Measurements from ENCODE around the gene MTCL1.
A peak's percentile ranks its signal among the peaks of the same experiment; 100 is the strongest.

Gene MTCL1

DNA sequence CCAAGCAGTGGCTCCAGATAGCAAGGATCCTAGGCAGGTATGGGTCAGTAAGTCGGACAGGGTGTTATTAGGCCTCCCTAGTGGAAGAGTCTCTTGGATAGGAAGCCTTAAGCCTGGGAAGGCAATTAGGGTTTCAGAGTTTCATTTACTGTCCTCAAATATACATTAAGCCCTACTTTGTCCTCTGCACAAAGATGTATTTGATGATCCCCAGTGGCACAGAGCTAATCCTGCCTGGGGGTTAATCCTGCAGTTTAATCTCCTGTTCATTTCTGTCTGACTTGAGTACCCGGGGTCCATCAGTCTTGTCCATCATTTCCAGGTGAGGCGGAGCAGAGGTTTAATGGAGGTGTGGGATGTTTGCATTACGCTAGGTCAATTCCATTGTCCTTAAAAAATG lies 62.0 kb downstream of the MTCL1 start:
- TF ChIP-seq, protein P1, sequence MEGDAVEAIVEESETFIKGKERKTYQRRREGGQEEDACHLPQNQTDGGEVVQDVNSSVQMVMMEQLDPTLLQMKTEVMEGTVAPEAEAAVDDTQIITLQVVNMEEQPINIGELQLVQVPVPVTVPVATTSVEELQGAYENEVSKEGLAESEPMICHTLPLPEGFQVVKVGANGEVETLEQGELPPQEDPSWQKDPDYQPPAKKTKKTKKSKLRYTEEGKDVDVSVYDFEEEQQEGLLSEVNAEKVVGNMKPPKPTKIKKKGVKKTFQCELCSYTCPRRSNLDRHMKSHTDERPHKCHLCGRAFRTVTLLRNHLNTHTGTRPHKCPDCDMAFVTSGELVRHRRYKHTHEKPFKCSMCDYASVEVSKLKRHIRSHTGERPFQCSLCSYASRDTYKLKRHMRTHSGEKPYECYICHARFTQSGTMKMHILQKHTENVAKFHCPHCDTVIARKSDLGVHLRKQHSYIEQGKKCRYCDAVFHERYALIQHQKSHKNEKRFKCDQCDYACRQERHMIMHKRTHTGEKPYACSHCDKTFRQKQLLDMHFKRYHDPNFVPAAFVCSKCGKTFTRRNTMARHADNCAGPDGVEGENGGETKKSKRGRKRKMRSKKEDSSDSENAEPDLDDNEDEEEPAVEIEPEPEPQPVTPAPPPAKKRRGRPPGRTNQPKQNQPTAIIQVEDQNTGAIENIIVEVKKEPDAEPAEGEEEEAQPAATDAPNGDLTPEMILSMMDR (IDR thresholded peaks at IDR 0.05; ENCODE audit: insufficient read depth, missing control alignments): no peak
- peak; percentile 77 for DNase-seq (ENCODE audit: insufficient read length, low spot score)
- FAIRE-seq: peak; percentile 97

GRCh38 chr18:8769509-8770095 lies 64.2 kb downstream of the MTCL1 start:
- TF ChIP-seq, protein P1 (IDR thresholded peaks at IDR 0.05; ENCODE audit: insufficient read depth, missing control alignments): no peak
- DNase-seq (ENCODE audit: insufficient read length, low spot score) (no peak), FAIRE-seq (no peak)

GRCh38 chr18:8770657-8771056 lies 65.3 kb downstream of the MTCL1 start:
- no peak for FAIRE-seq
- TF ChIP-seq, protein P1 (IDR thresholded peaks at IDR 0.05; ENCODE audit: insufficient read depth, missing control alignments): no peak

DNA sequence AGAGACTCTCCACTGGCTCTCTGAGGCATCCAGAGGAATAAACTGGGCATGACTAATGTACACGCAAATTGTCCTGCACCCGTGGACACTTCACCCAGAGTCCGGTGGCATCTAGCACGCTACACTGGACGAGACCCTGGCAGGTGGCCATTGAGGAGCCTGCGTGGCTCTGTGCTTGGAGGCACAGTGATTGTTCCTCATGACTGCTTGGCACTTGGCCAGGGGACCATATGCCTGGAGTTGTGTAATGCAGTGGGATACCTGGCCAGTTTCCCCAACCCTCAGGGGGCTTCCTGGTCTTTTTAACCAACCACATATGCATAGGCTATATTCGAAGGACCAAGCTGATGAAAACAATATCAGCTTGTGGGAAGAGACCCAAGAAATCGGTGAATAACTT lies 66.6 kb downstream of the MTCL1 start:
- TF ChIP-seq, protein P1 (IDR thresholded peaks at IDR 0.05; ENCODE audit: insufficient read depth, missing control alignments): no peak
- DNase-seq (ENCODE audit: insufficient read length, low spot score): no peak
- FAIRE-seq: no peak

More at GRCh38 chr18:8770657-8771056, 65.3 kb downstream of the MTCL1 start:
- DNase-seq (ENCODE audit: insufficient read length, low spot score): no peak

GRCh38 chr18:8773980-8774379 lies 68.6 kb downstream of the MTCL1 start:
- FAIRE-seq (no peak), DNase-seq (ENCODE audit: insufficient read length, low spot score) (no peak)
- TF ChIP-seq, protein P1 (IDR thresholded peaks at IDR 0.05; ENCODE audit: insufficient read depth, missing control alignments): no peak

- FAIRE-seq: peak; percentile 88
- peak; percentile 83 for DNase-seq (ENCODE audit: insufficient read length, low spot score)
- TF ChIP-seq, protein P1 (IDR thresholded peaks at IDR 0.05; ENCODE audit: insufficient read depth, missing control alignments): no peak
Observed at GRCh38 chr18:8776013-8776943, 70.9 kb downstream of the MTCL1 start.

DNA sequence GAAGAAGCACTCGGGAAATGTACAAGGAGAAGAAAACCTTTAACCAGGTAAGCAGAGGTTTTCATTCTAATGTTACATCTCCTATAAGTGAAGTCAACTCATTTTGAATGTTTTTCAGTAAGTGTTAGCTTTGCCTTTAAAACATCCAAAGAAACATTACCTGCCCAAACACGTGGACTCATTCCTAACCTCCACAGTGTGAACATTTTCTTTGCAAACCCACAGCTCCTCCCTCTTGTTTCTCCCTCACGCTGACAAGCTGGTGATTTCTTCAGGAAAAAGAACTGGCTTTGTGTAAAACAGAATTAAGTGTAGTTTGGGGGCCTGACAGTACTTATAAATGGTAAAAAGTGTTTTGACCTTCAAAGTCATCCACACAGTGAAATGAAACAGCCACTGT lies 72.5 kb downstream of the MTCL1 start:
- TF ChIP-seq, protein P1 (IDR thresholded peaks at IDR 0.05; ENCODE audit: insufficient read depth, missing control alignments): no peak
- DNase-seq (ENCODE audit: insufficient read length, low spot score) (no peak), FAIRE-seq (no peak)
